ENCODE measurements around the gene RERG. TPM values are rescaled to one million over a fixed set of nuclear protein-coding genes. Genes with fewer than 3 reads are reported as not detected.

RERG gene
- total RNA-seq, 1 experiment from 2014 or later, result not detected

GRCh38 chr12:15123401-15123800 is 97.8 kb downstream of the RERG start:
- no peak for TF ChIP-seq REST (IDR thresholded peaks at IDR 0.05; ENCODE audit: insufficient read depth in 1 of 2, low read depth in 2 of 2, low read length in 1 of 2)
- TF ChIP-seq POLR2AphosphoS5 (IDR thresholded peaks at IDR 0.05; ENCODE audit: low read depth, low read length), result no peak
- TF ChIP-seq SIN3A (IDR thresholded peaks at IDR 0.05; ENCODE audit: borderline replicate concordance, insufficient read depth, low read depth, low read length), result no peak
- TF ChIP-seq CTCF (IDR thresholded peaks at IDR 0.05), result no peak
- no peak for TF ChIP-seq TCF7L2 (IDR thresholded peaks at IDR 0.05; ENCODE audit: low read depth, low read length)
- in situ Hi-C loops (cut with HindIII; ENCODE audit: low pct_unique_long_range_greater_than_20kb, low sequenced_read_pairs) (no loop called here), intact Hi-C loops (cut with micrococcal nuclease; ENCODE audit: unreplicated experiment) (no loop called here)
- no TSS peak for BruUV-seq (replicated peaks)
- Histone ChIP-seq H3K27ac (ENCODE audit: low read length) (no peak overlapping the region), H3K36me3 (ENCODE audit: control insufficient read depth, insufficient read depth, low read length) (no peaks in the 10 kb centered on the region), H3K9me3 (ENCODE audit: control insufficient read depth, insufficient read depth, low read depth, low read length) (no peaks in the 10 kb centered on the region), H3K27me3 (ENCODE audit: control insufficient read depth, insufficient read depth, low read length) (no peaks in the 10 kb centered on the region), H3K4me3 (ENCODE audit: low read depth in 2 of 2, low read length in 2 of 2) (no peak overlapping the region), H3K4me1 (ENCODE audit: control insufficient read depth, insufficient read depth, low read length) (no peaks in the 10 kb centered on the region)
- POLR2A ChIA-PET, result no interaction called here
- ATAC-seq, result no peak
- no peak for DNase-seq (ENCODE audit: low read depth, low spot score)
- CTCF ChIA-PET, result no interaction called here

- H3K9me3 ChIP-seq (ENCODE audit: control insufficient read depth, insufficient read depth, low read depth, low read length), result no peaks in the 10 kb centered on the region
- POLR2A ChIA-PET, result no interaction called here
- no peak for TF ChIP-seq REST (IDR thresholded peaks at IDR 0.05; ENCODE audit: insufficient read depth in 1 of 2, low read depth in 2 of 2, low read length in 1 of 2)
- no peaks in the 10 kb centered on the region for H3K27me3 ChIP-seq (ENCODE audit: control insufficient read depth, insufficient read depth, low read length)
- H3K36me3 ChIP-seq (ENCODE audit: control insufficient read depth, insufficient read depth, low read length), result no peaks in the 10 kb centered on the region
- in situ Hi-C loops (cut with HindIII; ENCODE audit: low pct_unique_long_range_greater_than_20kb, low sequenced_read_pairs) (no loop called here), intact Hi-C loops (cut with micrococcal nuclease; ENCODE audit: unreplicated experiment) (no loop called here)
- CTCF ChIA-PET, result no interaction called here
- H3K4me1 ChIP-seq (ENCODE audit: control insufficient read depth, insufficient read depth, low read length), result no peaks in the 10 kb centered on the region
- ATAC-seq (no peak), DNase-seq (ENCODE audit: low read depth, low spot score) (no peak)
- no peak overlapping the region for H3K4me3 ChIP-seq (ENCODE audit: low read depth in 2 of 2, low read length in 2 of 2)
- no TSS peak for BruUV-seq (replicated peaks)
- no peak overlapping the region for H3K27ac ChIP-seq (ENCODE audit: low read length)
These were observed 98.9 kb downstream of the RERG start for GRCh38 chr12:15122344-15122743.

Measured in Panc1 (cell line).